GM11168 (cell line): ENCODE results near the gene RAET1E.
"Not testable (repeated sequence)": the region's sequence is repeated elsewhere in the genome, so short reads cannot be mapped to it uniquely, and the experiment has no call there.

Source experiments
- in situ Hi-C: fragments of 300-500 bp; cut with MboI; formaldehyde crosslinking; loops from one replicate; pipeline ENCODE4 v1.12.0; 2022; ENCODE audit warnings: low sequenced_read_pairs; ENCODE audit not compliant: unreplicated experiment

The RAET1E gene

GRCh38 chr6:149897855-149898744, at the start of gene RAET1E:
Gene RAET1E, minus strand, starts transcription at chr6:149898113. Its CDS starts 7,212 bp downstream, at chr6:149890901.
- in situ Hi-C loops, result no loop called here

GRCh38 chr6:149947533-149947932, 49.6 kb upstream of the RAET1E start:
- in situ Hi-C loops, result not testable (repeated sequence)

- in situ Hi-C loops, result not testable (repeated sequence)
Observed at GRCh38 chr6:149946631-149947030, 48.7 kb upstream of the RAET1E start.

GRCh38 chr6:149945276-149945675, 47.4 kb upstream of the RAET1E start:
- in situ Hi-C loops, result not testable (repeated sequence)

- in situ Hi-C loops, result not testable (repeated sequence)
Observed at GRCh38 chr6:149943321-149943720, 45.4 kb upstream of the RAET1E start.

- in situ Hi-C loops, result no loop called here
Observed at GRCh38 chr6:149942461-149942829, 44.5 kb upstream of the RAET1E start.

- in situ Hi-C loops, result no loop called here
Observed at GRCh38 chr6:149941583-149942460, 43.9 kb upstream of the RAET1E start, which contains the start of gene ULBP2. Gene ULBP2, plus strand, starts transcription at chr6:149942014. Its CDS starts 59 bp downstream, at chr6:149942073.

GRCh38 chr6:149940672-149940982, 42.7 kb upstream of the RAET1E start:
- in situ Hi-C loops, result no loop called here

- in situ Hi-C loops, result no loop called here
Observed at GRCh38 chr6:149939909-149940671, 42.2 kb upstream of the RAET1E start.

GRCh38 chr6:149939356-149939648, 41.4 kb upstream of the RAET1E start:
- in situ Hi-C loops, result no loop called here

GRCh38 chr6:149938571-149939355, 40.9 kb upstream of the RAET1E start:
- in situ Hi-C loops, result no loop called here

- in situ Hi-C loops, result not testable (repeated sequence)
Observed at GRCh38 chr6:149938013-149938570, 40.2 kb upstream of the RAET1E start.

- in situ Hi-C loops, result no loop called here
Observed at GRCh38 chr6:149936743-149937142, 38.8 kb upstream of the RAET1E start.

- in situ Hi-C loops, result no loop called here
Observed at GRCh38 chr6:149935668-149936067, 37.8 kb upstream of the RAET1E start.

GRCh38 chr6:149935246-149935645, 37.3 kb upstream of the RAET1E start:
- in situ Hi-C loops, result no loop called here

- in situ Hi-C loops, result loop anchor here (5.0 kb wide), 1 partner anchor 83 kb away; no protein-coding TSS in a partner anchor
Observed at GRCh38 chr6:149934249-149935156, 36.6 kb upstream of the RAET1E start.

GRCh38 chr6:149933461-149933860, 35.5 kb upstream of the RAET1E start:
- in situ Hi-C loops, result loop anchor here (5.0 kb wide), 1 partner anchor 84 kb away; no protein-coding TSS in a partner anchor

- in situ Hi-C loops, result loop anchor here (5.0 kb wide), 1 partner anchor 84 kb away; no protein-coding TSS in a partner anchor
Observed at GRCh38 chr6:149933036-149933435, 35.1 kb upstream of the RAET1E start.
